Skin of body (tissue), 2 donors: Measurements from ENCODE around the gene RHOBTB1. TPM values are rescaled to one million over a fixed set of nuclear protein-coding genes. Genes with fewer than 3 reads are reported as not detected.
"Not testable (repeated sequence)": the region's sequence is repeated elsewhere in the genome, so short reads cannot be mapped to it uniquely, and the experiment has no call there.

ENCODE experiments used
- DNase-seq: peaks from one replicate; lab custom pipeline; 2025; lab: John Stamatoyannopoulos, UW
- total RNA-seq: library from RNA; depleted of rRNA; stranded (reverse); fragments of >200 nt; gene quantifications from one replicate; pipeline ENCODE4 v1.2.3, GENCODE V29; 2014

Gene RHOBTB1
- total RNA-seq, 1 donor from 2014 or later, result 22.8 TPM

DNA sequence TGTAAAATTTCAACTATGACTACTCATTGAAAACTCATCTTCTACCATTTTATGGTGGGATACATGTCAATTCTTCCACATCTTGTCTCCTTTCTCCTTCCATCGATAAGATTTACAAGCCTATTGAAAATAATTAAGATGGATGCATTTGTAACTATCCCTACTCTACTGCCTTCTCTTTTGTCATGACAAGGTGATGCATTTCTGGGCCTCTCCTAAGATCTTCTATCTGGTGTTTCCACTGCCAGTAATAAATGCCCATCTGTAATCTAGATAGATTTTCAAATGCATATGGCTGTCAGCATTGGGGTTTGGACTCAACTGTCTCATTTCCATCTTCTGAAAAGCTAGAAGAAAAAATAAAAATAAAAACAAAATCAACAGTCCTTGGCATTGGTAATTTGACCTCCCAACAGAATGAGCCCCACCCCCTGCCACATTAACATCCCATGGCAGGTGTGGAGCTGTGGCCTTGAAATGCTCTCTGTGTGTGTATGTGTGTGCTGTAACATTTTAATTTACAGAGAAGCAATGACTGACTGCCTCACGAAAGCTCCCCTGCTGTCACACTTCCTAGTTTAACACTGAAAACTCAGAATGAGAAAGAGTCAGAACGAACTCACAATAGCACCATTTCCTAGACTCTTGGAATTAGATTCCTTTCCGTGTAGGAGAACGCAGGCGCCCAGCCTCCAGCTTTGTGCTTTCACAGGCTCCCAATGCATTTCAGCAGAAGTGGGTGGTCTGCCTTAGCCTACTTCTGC, 74.2 kb downstream of the RHOBTB1 start:
- DNase-seq, result no peak

DNA sequence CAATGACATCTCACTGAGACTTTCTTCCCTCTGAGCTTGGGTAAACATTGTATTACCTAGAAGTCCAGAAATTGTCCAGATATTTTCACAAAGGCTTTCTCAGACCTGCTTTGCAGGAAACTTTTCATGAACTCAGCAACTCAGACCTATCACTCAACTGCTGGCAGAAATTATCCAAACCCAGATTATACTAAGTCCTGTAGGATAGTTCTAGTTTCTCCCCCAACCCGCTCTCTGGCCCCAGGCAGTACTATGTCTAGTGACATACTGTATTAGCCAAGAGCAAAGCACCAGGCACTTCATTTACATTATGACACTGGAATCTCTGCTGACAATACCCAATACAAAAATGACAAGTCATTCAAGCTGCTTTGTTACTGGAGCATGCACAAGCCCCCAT, 75.0 kb downstream of the RHOBTB1 start:
- DNase-seq, result no peak

DNA sequence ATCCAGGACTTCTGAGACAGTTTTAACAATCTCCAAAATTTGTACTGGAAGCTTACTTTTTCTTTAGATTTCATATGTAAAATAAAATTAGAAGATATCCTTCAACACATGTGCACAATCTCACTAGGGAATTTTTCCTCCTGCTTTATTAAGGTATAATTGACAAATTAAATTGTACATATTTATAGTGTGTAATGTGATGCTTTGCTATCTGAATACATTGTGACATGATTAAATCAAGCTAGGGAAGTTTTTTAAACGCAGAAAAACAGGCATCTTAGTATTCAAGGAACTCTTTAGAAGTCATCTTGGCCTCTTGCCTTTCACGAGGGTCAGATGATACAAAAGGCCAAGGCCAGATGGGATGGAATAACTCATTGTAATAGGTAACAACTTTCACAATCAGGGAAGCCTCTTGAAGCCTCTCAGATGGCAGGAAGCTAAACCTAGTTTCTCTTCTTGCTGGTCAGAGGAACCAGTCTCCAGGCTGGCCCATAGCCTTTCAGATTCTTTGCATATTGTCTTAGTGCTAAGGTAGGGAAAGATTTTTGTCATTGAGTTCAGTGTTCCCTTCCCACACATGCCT, 78.7 kb downstream of the RHOBTB1 start:
- DNase-seq, result no peak

DNA sequence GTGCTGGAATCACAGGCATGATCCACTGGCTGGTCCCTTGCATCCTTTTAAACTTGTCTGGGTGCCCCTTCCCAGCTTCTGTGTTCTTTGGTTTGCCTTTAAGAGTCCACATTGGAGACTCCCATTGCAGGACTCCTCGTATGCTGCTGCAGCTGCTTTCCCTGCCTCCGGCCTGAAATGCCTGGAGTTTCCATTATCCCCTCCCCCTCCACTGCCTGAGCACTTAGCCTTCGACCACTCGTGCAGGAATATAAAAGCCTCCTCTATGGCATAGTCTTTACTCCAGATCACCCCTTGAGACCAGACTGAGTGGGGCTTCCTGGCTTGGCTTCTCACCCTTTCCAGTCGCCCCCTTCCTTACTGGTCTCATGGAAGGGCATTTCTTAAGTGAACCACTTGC, 80.2 kb downstream of the RHOBTB1 start:
- DNase-seq, result no peak

DNA sequence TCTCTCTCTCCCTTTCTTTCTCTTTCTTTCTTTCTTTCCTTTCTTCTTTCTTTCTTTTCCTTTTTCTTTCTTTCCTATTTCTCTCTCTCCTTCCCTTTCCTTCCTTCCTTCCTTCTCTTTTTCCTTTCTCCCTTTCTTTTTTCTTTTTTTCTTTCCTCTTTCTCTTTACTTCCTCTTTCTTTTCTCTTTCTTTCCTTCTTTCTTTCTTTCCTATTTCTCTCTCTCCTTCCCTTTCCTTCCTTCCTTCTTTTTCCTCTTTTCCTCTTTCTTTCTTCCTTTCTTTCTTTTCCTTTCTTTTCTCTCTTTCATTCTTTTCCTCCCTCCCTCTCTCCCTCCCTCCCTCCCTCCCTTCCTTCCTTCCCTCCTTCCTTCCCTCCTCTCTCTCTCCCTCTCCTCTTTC, 81.5 kb downstream of the RHOBTB1 start:
- DNase-seq, result no peak

DNA sequence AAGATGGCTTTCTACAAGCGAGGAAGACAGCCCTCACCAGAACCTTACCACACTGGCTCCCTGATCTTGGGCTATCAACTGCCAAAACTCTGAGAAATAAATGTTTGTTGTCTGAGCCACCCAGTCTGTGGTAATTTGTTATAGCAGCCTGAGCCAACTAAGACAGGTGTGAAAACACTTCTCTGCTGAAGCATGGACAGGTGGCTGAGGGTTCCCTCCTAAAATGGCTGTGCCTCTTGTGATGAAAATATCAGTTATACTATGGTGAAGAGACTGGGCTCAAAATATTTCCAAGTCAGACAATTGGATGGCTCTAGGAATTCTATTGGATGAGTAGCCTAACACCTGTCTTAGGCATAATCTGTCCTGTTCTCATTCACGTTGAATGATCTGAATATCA, 87.6 kb downstream of the RHOBTB1 start:
- DNase-seq, result no peak

DNA sequence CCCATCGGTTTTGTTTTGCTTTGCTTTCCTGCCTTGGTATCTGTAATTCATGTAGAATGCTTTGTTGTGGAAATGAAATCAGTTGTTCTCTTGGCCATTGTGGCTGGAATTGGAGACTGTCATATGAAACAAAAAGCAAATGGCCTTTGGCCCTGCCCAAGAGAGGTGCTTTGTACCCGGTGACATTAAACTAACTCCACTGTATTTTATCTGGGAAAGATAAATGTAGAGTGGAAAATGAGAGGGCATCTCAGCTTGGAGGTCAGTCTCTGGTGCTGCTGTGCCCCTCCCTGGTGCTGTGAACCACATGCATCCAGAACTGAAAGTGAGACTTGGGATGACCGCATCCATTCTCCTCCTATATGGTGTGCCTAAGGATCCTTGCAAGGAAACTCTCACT, 90.3 kb downstream of the RHOBTB1 start:
- DNase-seq, result no peak

DNA sequence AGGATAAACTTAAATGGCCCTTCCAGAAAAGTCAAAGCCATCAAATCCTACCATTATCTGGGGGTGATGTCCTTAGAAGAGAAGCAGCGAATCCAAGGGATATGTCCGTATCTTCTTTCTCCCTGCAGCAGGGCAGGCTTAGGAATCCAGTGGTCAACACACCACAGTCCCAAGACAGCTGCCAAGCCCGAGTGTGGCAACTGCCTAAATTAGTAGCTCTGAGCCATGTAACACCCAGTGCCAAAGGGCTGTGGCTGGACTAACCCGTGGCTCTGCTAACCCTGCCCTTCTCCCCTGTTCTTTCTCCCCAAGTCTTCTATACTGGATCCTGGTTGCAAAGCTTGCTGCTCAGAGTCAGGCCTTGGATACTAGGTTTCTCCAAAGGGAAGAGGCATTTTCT, 90.9 kb downstream of the RHOBTB1 start:
- DNase-seq, result no peak

DNA sequence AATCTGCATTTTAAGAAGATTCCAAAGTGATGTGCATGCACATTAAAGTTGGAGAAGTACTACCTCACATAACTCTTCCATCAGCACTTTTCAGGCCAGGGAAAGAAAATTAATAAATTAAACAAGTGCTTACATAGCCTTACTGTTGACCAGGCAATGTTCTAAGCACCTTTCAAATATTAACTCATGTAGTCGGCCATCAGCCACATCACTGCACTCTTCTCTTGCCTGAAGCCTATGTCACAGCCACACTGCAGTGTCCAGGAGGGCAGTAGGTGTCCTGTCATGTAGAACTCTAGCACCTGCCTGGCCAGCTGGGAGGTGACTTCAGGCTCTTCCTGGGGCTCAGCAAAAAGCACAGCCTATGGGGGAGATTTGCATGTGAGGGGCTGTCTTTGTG, 94.2 kb downstream of the RHOBTB1 start:
- DNase-seq, result no peak

DNA sequence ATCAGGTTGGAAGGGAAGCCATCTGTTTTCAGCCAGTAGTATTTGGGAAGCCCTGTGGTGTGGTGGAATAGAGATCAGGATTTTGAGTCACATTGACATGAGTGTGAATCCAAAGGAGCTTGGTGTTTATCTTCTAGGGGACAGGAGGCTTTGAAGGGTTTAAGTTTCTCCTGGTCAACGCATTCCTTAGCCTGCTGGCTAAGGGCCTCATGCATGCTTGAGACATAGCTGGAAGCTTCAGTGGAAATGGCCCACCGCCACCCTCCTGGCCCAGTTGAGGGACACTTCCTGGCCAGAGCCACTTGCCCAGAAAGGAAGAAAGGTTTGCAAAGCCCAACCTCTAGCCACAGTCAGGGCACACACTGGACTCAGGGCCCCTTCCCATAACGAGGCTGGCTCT, 94.8 kb downstream of the RHOBTB1 start:
- no peak for DNase-seq

DNA sequence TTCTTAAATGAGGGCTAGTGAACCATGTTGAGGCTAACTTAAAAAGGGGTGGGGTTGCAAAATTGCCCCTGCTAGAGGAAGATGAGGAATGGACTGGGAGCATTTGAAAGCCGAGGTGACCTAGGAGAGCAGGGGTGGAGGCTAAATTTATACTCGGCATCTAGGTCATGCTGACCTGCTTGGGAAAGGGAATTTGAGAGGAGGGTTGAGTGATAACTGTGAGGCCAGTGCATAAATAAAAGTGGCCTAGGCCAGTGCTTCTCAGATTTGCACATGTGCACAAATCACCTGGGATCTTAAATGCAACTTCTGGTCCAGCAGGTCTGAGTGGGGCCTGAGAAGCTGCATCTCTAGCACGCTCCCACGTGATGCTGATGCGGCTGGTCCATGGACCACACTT, 95.3 kb downstream of the RHOBTB1 start:
- no peak for DNase-seq

DNA sequence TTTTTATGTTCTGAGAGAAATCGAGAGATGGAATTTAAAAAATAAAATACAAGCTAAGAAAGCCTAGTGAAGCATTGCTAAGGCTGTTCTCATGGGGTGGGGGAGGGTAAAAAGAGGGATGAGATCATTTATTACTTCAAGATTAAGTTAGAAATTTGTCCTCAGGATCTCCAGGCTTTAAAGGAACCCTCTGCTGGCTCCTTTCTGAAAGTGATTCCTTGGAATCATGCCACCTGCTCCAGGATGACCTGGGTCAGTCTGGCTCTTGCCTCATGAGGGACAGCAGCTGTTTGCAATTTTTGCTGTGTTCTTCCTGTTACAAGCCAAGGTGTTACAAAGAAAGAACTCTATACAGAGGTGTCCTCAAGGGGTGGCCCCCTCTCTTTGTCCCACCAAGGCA, 95.9 kb downstream of the RHOBTB1 start:
- DNase-seq, result peak; percentile 25

DNA sequence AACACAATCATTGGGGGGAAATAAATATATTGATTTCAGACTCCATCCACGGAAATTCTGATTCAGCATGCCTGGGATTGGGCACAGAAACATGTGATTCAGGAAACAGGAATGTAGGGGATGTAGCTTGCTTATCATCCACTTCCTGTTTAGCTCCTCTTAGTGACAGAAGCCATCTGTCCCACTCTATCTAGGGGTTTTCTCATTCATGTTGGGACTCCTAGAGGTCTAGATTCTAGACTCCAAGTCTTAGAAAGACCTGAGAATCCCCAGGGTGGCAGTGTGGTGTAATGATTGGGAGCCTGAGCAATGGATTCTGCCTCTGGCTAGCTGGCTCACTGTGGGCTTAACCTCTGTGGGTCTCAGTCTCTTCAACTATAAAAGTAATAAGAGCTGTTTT, 97.8 kb downstream of the RHOBTB1 start:
- DNase-seq, result no peak

DNA sequence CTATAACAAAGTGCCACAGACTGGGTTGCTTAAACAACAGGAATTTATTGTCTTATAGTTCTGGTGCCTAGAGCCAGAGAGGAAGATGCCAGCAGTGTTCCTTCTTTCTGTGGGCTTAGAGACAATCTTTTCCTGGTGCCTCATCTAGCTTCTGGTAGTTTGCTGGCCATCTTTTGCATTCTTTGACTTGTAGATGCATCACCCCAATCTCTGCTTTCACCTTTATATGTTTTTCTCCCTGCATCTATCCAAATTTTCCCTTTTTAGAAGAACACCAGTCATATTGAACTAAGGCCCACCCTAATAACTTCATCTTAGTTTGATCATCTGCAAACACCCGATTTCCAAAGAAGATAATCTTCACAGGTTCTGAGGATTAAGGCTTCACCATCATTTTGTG, 98.9 kb downstream of the RHOBTB1 start:
- no peak for DNase-seq

DNA sequence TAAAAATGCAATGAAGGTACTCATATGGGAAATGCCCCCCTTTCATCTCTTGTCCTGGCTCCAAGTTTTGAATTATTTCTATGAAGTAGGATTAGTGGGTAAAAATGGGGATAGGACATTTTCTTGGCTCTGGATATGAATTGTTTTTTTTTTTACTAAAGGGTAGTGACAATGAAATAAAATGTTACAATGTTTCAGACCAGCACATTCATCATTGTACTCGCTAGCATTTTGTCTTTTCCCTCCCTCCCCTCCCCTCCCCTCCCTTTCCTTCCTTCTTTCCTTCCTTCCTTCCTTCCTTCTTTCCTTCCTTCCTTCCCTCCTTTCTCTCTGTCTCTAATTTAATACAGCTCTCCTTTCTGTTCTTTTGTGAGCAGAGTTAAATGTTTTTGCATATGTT, 101.3 kb downstream of the RHOBTB1 start:
- DNase-seq, result no peak

DNA sequence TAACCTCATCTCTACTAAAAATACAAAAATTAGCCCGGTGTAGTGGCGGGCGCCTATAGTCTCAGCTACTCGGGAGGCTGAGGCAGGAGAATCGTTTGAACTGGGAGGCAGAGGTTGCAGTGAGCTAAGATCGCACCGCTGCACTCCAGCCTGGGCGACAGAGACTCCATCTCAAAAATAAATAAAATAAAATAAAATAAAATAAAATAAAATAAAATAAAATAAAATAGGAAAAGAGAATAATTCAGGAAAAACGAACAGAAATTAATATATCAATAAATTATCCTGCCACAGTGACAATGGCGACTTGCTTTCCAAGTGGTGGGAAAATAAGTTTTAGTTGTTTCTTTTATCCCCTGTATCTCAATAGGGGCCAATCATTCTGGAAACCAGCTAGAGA, 102.8 kb downstream of the RHOBTB1 start:
- not testable (repeated sequence) for DNase-seq

DNA sequence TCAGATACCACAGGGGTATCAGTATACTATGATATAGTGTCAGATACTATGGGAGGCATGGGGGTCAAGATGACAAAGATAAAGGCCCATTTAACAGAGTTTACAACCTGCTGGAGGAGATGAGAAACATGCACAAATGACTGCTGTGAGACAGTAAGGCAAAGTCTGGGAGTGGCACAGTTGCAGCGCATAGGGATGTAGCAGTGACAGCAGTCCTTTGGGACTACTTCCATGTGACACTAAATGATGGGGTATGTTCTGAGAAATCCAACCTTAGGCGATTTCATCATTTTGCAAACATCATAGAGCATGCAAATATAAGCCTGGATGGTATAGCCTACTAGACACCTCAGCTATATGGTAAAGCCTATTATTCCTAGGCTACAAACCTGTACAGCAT, 108.9 kb downstream of the RHOBTB1 start:
- DNase-seq, result no peak

DNA sequence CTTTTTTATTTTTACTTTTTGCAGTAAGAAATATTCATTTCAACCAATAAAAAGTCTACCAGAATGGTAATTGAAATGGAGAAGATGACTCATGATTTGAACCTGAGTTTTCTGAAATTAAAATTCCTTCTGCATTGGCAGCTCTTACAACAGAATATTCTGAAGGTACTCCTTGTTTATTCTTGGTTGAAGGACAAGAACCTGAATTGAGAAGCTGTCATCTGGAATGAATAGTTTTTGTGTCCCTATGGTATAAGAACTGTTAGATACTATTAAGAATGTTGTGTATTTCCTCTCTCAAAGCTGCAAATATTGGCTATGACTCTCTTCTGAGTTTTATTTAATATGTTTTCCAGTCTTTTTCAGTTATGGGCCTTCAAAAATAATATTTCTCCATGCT, 109.6 kb downstream of the RHOBTB1 start:
- DNase-seq, result peak; percentile 60

DNA sequence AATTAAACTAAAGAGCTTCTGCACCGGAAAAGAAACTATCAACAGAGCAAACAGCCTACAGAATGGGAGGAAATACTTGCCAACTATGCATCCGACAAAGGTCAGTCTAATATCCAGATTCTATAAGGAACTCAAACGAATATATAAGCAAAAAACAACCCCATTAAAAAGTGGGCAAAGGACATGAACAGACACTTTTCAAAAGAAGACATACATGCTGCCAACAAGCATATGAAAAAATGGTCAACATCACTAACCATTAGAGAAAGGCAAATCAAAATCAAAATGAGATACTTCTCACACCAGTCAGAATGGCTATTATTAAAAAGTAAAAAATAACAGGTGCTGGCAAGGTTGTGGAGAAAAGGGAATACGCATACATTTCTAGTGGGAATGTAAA, 111.8 kb downstream of the RHOBTB1 start:
- DNase-seq, result not testable (repeated sequence)

DNA sequence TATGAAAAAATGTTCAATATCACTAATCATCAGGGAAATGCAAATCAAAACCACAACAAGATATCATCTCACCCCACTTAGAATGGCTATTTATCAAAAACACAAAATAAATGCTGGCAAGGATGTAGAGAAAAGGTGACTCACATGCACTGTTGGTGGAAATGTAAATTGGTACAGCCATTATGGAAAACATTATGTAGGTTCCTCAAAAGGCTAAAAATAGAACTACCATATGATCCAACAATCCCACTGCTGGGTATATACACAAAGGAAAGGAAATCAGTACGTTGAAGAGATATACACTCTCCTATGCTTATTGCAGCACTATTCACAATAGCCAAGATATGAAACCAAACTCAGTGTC, 115.5 kb downstream of the RHOBTB1 start:
- DNase-seq, result no peak

DNA sequence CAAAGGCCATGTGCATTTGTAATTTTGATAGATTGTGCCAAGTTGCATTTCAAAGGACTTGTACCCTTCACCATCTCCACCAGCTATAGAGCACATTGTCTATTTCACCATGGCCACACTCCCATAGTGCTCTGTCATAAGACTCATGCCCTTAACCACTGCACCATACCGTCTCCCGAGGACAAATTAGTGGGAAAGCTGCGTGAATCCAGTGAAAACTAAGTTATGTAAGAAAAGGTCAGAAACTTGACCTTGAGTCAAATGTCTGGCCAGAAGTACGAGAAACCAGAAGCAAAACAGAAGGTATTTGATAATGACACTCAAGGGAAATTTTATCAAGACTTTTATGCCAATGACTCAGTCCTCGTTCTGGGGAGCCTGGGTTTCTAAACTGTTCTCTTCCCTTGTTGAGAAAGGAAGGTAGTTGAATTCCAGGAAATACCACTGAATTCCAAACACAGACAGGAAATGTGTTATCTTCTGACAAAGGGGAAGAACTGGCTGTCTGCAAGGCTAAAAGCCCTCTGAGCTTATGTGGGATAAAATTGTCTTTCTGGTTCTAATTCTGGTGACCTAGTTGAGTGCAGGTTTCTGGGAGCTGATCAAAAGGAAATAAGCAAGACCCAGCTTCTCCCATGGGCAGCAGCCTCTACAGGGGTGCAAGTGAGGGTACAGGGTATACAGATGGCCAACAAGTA, 116.0 kb downstream of the RHOBTB1 start:
- DNase-seq, result no peak

DNA sequence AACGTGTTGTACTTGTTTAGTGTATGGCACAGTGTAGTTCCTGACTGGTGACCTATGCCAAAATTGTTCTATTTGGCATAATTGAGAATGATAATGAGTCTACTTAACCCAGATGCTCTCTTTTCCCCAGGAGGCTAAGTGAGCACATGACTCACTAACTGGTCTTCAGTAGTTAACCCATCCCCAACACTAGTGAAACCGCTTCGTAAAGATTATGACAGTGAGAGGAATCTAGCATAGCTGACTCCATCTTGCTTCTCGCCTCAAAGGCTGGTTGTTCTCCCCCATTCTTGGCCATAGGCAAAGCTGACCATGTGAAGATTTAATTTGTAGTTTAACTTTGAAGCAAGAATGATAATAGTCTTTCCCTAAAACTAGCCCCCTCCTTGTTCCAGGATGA, 118.5 kb downstream of the RHOBTB1 start:
- no peak for DNase-seq

DNA sequence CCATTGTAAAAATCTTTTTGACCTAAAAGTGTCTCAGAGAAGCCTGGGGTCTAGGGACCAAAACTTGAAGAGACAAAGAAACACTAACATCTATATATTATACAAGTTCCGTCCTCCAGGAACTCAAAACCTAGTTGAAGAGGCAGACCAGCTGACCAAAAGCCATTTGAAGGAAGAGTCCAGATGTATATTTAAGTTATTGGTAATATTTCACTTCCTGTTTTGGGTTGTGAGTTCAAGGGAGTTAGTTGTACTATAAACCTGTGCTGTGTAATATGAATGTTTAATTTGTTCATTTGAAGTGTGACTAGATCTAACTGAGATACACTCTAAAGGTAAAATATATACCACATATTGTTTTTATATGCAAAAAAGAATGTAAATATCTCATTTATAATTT, 120.7 kb downstream of the RHOBTB1 start:
- no peak for DNase-seq
